ENCODE data around the gene MEGF11.
"Not testable (repeated sequence)": the region's sequence is repeated elsewhere in the genome, so short reads cannot be mapped to it uniquely, and the experiment has no call there.

The MEGF11 gene

DNA sequence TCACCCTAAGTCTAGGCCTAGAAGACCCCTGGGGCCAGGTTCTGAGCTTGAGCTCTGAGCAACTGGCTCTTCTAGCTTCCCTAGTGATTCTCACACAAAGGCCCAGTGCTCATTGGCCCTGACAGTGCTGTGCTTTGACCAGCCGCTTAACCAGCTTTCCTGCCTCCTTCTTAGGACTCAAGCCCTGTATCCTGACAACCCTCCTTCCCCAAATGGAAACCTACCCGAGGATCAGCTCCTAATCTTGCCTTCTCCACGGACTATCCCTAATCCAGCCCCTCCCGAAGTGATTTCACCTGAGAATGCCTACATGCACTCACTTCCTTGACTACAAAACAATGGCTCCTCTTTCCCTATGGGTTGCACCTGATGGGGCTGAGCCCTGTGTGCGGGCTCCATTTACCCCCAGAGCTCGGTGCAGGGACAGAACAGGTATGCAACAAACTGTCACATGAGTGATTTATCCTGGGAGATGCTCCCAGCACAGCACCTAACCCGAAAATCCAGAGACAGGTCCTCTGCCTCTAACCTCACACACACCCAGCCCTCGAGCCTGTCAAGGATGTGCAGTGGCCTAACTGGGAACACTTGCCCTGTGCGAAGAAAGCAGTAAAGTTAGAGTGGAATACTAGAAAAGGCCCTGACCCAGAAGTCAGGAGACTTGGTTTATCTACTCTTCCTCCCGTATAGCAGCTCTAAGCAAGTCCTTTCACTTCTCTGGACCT lies 2.3 kb downstream of the MEGF11 start:
- no peaks in the 10 kb centered on the region for H4K20me1 ChIP-seq (ENCODE audit: insufficient read depth, low read length, poor library complexity, severe bottlenecking)
- H3K9me2 ChIP-seq (replicated peaks; ENCODE audit: low read depth, low read length) = no peaks in the 10 kb centered on the region
- peaks cover 8% of the 10 kb centered on the region for H3K4me1 ChIP-seq (ENCODE audit: insufficient read depth, low read length, poor library complexity, severe bottlenecking)
- no peaks in the 10 kb centered on the region for H3K27me3 ChIP-seq (ENCODE audit: insufficient read depth, low read length, poor library complexity, severe bottlenecking)
- H3K9me3 ChIP-seq (ENCODE audit: insufficient read depth, low read depth, low read length) = no peaks in the 10 kb centered on the region
- no peak overlapping the region for H3K9ac ChIP-seq (ENCODE audit: low read depth, low read length, poor library complexity, severe bottlenecking)
- no peak overlapping the region for H3K4me2 ChIP-seq (ENCODE audit: low read depth, low read length, poor library complexity, severe bottlenecking)
- H2AFZ ChIP-seq (ENCODE audit: low read length) = no peak overlapping the region
- H3K36me3 ChIP-seq (ENCODE audit: insufficient read depth, low read length) = no peaks in the 10 kb centered on the region
- H3F3A ChIP-seq (ENCODE audit: low read depth) = no peaks in the 10 kb centered on the region
- no peak overlapping the region for H3K4me3 ChIP-seq (ENCODE audit: low read length, poor library complexity, severe bottlenecking)
- TF ChIP-seq EZH2phosphoT487 (IDR thresholded peaks at IDR 0.05; ENCODE audit: borderline replicate concordance) = no peak
- no peak for TF ChIP-seq CTCF (conservative IDR thresholded peaks at IDR 0.05; ENCODE audit: low read length)
- no peaks in the 10 kb centered on the region for H3K79me2 ChIP-seq (ENCODE audit: insufficient read depth, low read length)

DNA sequence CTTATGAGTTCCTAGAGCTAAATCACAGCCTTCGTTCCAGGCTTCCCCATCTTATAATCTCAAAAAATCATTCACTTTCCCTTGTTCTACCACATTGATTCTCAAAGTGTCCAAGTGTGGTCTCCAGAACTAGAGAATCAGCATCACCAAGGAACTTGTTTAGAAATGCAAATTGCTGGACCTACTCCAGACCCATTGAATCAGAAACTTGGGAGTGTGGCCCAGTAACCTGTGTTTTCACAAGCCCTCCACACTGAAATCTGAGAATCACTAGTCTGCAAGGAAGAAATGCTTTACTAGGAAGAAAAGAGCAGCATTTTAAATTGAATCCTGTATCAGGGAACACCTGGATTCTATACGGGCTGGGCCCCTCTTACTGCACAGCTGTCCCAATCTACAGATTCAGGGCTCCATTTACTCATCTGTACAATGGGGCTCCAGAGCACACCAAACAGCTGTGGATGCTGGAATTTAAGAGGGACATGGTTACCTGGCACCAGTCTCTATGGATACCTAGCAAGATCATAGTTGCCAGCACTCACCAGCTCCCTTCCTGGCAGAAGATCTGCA lies 3.9 kb downstream of the MEGF11 start:
- Histone ChIP-seq H3K9ac (ENCODE audit: low read depth, low read length, poor library complexity, severe bottlenecking) (no peak overlapping the region), H2AFZ (ENCODE audit: low read length) (no peak overlapping the region), H3K4me1 (ENCODE audit: insufficient read depth, low read length, poor library complexity, severe bottlenecking) (peaks cover 8% of the 10 kb centered on the region), H3K9me2 (replicated peaks; ENCODE audit: low read depth, low read length) (no peaks in the 10 kb centered on the region), H3K9me3 (ENCODE audit: insufficient read depth, low read depth, low read length) (no peaks in the 10 kb centered on the region), H3K79me2 (ENCODE audit: insufficient read depth, low read length) (no peaks in the 10 kb centered on the region), H3F3A (ENCODE audit: low read depth) (no peaks in the 10 kb centered on the region), H3K4me2 (ENCODE audit: low read depth, low read length, poor library complexity, severe bottlenecking) (no peak overlapping the region), H3K27me3 (ENCODE audit: insufficient read depth, low read length, poor library complexity, severe bottlenecking) (no peaks in the 10 kb centered on the region), H3K4me3 (ENCODE audit: low read length, poor library complexity, severe bottlenecking) (no peak overlapping the region), H4K20me1 (ENCODE audit: insufficient read depth, low read length, poor library complexity, severe bottlenecking) (no peaks in the 10 kb centered on the region), H3K36me3 (ENCODE audit: insufficient read depth, low read length) (no peaks in the 10 kb centered on the region)
- TF ChIP-seq CTCF (conservative IDR thresholded peaks at IDR 0.05; ENCODE audit: low read length) (no peak), EZH2phosphoT487 (IDR thresholded peaks at IDR 0.05; ENCODE audit: borderline replicate concordance) (no peak)

DNA sequence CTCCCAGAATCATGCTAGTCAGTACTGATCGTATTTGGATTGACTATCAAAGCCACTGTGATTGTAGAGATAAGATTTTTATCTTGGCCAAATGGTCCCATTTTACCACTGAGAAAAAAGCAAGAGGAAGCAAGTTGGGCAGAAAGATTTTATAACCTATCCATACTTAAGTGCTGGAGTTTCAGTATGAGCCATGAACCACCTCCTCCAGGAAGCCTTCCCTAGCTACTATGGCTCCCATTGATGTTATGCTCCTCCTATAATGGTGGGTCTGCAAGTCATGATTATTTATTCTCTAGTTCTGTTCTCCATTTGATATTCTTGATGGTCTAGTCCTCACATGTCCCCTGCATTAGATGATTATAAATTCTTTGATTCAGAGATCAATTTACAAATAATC lies 6.6 kb downstream of the MEGF11 start:
- Histone ChIP-seq H3K36me3 (ENCODE audit: insufficient read depth, low read length) (no peaks in the 10 kb centered on the region), H3K9me3 (ENCODE audit: insufficient read depth, low read depth, low read length) (no peaks in the 10 kb centered on the region), H2AFZ (ENCODE audit: low read length) (no peak overlapping the region), H3K27me3 (ENCODE audit: insufficient read depth, low read length, poor library complexity, severe bottlenecking) (no peaks in the 10 kb centered on the region), H3F3A (ENCODE audit: low read depth) (no peaks in the 10 kb centered on the region), H3K79me2 (ENCODE audit: insufficient read depth, low read length) (no peaks in the 10 kb centered on the region), H3K4me2 (ENCODE audit: low read depth, low read length, poor library complexity, severe bottlenecking) (no peak overlapping the region), H3K4me1 (ENCODE audit: insufficient read depth, low read length, poor library complexity, severe bottlenecking) (peaks cover 5% of the 10 kb centered on the region), H3K4me3 (ENCODE audit: low read length, poor library complexity, severe bottlenecking) (no peak overlapping the region), H3K9ac (ENCODE audit: low read depth, low read length, poor library complexity, severe bottlenecking) (no peak overlapping the region), H4K20me1 (ENCODE audit: insufficient read depth, low read length, poor library complexity, severe bottlenecking) (no peaks in the 10 kb centered on the region), H3K9me2 (replicated peaks; ENCODE audit: low read depth, low read length) (no peaks in the 10 kb centered on the region)
- TF ChIP-seq EZH2phosphoT487 (IDR thresholded peaks at IDR 0.05; ENCODE audit: borderline replicate concordance) = no peak
- no peak for TF ChIP-seq CTCF (conservative IDR thresholded peaks at IDR 0.05; ENCODE audit: low read length)

DNA sequence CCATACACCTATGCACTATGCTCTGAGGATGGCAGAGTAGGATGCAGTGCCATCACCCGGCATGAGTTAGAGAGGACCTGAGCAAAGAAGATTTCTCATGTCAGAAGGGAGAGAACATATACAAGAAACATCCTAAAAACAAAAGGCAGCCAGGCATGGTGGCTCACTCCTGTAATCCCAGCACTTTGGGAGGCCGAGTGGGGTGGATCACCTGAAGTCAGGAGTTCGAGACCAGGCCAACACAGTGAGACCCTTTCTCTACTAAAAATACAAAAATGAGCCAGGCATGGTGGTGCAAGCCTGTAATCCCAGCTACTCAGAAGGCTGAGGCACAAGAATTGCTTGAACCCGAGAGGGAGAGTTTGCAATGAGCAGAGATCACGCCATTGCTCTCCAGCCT lies 7.7 kb downstream of the MEGF11 start:
- H2AFZ ChIP-seq (ENCODE audit: low read length); H3K4me2 ChIP-seq (ENCODE audit: low read depth, low read length, poor library complexity, severe bottlenecking); H3K9me3 ChIP-seq (ENCODE audit: insufficient read depth, low read depth, low read length); H3K27me3 ChIP-seq (ENCODE audit: insufficient read depth, low read length, poor library complexity, severe bottlenecking); H4K20me1 ChIP-seq (ENCODE audit: insufficient read depth, low read length, poor library complexity, severe bottlenecking); H3K4me3 ChIP-seq (ENCODE audit: low read length, poor library complexity, severe bottlenecking); H3K9ac ChIP-seq (ENCODE audit: low read depth, low read length, poor library complexity, severe bottlenecking); H3K9me2 ChIP-seq (replicated peaks; ENCODE audit: low read depth, low read length); H3F3A ChIP-seq (ENCODE audit: low read depth); H3K36me3 ChIP-seq (ENCODE audit: insufficient read depth, low read length); H3K4me1 ChIP-seq (ENCODE audit: insufficient read depth, low read length, poor library complexity, severe bottlenecking); H3K79me2 ChIP-seq (ENCODE audit: insufficient read depth, low read length): not testable (repeated sequence)
